Stimulated activated CD8-positive, alpha-beta memory T cell treated with anti-CD3 and anti-CD28 coated beads, Interleukin-4, amount 100 ng/mL, for 1 hour (primary cell): ENCODE data around the gene SORCS3.

Experiments
- DNase-seq, 2 donors: peaks; one replicate each; pipeline ENCODE4 v3.0.0-alpha.2; 2020; ENCODE audit warnings: low read depth in 2 of 2, low spot score in 1 of 2

The SORCS3 gene

GRCh38 chr10:105161767-105162166 is 520.7 kb downstream of the SORCS3 start:
- no peak for DNase-seq

GRCh38 chr10:105170521-105170920 is 529.4 kb downstream of the SORCS3 start:
- no peak for DNase-seq

GRCh38 chr10:105171945-105172344 is 530.9 kb downstream of the SORCS3 start:
- DNase-seq = no peak

GRCh38 chr10:105181626-105182025 is 540.5 kb downstream of the SORCS3 start:
- no peak for DNase-seq

- no peak for DNase-seq
These were observed 542.4 kb downstream of the SORCS3 start for GRCh38 chr10:105183536-105183935.

GRCh38 chr10:105185161-105185560 is 544.1 kb downstream of the SORCS3 start:
- DNase-seq = no peak

GRCh38 chr10:105187243-105187642 is 546.2 kb downstream of the SORCS3 start:
- no peak for DNase-seq

GRCh38 chr10:105188737-105189462 is 547.8 kb downstream of the SORCS3 start:
- no peak for DNase-seq

GRCh38 chr10:105189463-105189800 is 548.3 kb downstream of the SORCS3 start:
- no peak for DNase-seq

- DNase-seq = no peak
These were observed 551.1 kb downstream of the SORCS3 start for GRCh38 chr10:105192146-105192545.

GRCh38 chr10:105192861-105193260 is 551.8 kb downstream of the SORCS3 start:
- no peak for DNase-seq

GRCh38 chr10:105195831-105196230 is 554.7 kb downstream of the SORCS3 start:
- no peak for DNase-seq

- DNase-seq = no peak
These were observed 556.7 kb downstream of the SORCS3 start for GRCh38 chr10:105197598-105198364.

GRCh38 chr10:105206616-105207015 is 565.5 kb downstream of the SORCS3 start:
- no peak for DNase-seq

- no peak for DNase-seq
These were observed 566.4 kb downstream of the SORCS3 start for GRCh38 chr10:105207476-105207995.

- no peak for DNase-seq
These were observed 569.5 kb downstream of the SORCS3 start for GRCh38 chr10:105210546-105210945.

- no peak for DNase-seq
These were observed 596.6 kb downstream of the SORCS3 start for GRCh38 chr10:105237685-105238084.

GRCh38 chr10:105239311-105240219 is 598.5 kb downstream of the SORCS3 start:
- DNase-seq = no peak

GRCh38 chr10:105241254-105241653 is 600.2 kb downstream of the SORCS3 start:
- DNase-seq = no peak

GRCh38 chr10:105243381-105243780 is 602.3 kb downstream of the SORCS3 start:
- DNase-seq = no peak

- no peak for DNase-seq
These were observed 602.7 kb downstream of the SORCS3 start for GRCh38 chr10:105243825-105244224.
